ENCODE results near the gene LRRC9.
"Not testable (repeated sequence)": the region's sequence is repeated elsewhere in the genome, so short reads cannot be mapped to it uniquely, and the experiment has no call there.

The LRRC9 gene

DNA sequence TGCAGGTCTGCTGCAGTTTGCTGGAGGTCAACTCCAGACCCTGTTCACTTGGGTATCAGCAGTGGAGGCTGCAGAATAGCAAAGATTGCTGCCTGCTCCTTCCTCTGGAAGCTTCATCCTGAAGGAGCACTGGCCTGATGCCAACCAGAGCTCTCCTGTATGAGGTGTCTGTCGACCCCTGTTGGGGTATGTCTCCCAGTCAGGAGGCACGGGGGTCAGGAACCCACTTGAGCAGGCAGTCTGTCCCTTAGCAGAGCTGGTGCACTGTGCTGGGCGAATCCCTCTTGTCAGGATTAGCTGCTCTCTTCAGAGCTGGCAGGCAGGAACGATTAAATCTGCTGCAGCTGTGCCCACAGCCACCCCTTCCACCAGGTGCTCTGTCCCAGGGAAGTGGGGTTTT is 37.9 kb downstream of the LRRC9 start:
- DNase-seq (ENCODE audit: low read depth in 2 of 2), result not testable (repeated sequence)

DNA sequence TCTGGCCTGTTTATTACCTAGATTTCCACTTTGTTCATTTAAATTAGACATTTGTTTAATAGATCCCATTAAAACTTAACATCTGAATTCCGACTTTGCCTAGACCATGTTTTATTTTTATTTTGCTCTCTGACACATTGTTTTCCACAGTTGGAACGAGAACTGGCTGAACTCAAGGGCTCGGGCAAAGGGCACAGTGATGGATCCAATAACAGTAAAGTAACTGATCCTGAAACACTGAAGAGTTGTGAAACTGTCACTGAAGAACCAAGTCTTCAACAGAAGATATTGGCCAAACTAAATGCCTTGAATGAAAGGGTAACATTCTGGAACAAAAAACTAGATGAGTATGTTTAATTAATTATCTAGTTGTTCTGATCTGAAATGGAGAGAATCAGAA is 39.7 kb downstream of the LRRC9 start:
- no peak for DNase-seq (ENCODE audit: low read depth in 2 of 2)

DNA sequence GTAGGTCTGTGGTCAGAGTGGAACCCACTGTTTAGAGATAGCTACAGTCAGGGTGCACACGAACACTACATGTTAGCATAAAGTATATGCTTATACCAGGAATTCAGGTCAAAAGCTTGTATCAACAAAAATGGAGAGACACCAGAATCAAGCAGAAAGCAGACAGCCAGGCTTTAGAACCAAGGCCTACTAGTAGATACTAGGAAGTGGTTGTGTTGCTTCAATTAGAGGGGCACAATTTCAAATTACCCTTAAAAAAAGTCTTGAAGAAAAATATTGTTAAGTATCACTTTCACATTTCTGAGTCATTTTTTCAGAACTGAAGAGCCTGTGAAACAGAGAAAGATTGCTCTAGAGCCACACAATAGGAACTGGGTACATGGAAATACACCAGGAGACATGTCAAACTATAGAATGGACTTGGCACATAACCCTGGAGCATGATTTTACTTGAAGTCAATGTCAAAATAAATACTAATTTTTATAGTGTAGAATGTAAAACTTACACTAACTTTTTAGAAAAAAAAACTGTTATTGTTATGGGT is 41.6 kb downstream of the LRRC9 start:
- DNase-seq (ENCODE audit: low read depth in 2 of 2), result no peak

DNA sequence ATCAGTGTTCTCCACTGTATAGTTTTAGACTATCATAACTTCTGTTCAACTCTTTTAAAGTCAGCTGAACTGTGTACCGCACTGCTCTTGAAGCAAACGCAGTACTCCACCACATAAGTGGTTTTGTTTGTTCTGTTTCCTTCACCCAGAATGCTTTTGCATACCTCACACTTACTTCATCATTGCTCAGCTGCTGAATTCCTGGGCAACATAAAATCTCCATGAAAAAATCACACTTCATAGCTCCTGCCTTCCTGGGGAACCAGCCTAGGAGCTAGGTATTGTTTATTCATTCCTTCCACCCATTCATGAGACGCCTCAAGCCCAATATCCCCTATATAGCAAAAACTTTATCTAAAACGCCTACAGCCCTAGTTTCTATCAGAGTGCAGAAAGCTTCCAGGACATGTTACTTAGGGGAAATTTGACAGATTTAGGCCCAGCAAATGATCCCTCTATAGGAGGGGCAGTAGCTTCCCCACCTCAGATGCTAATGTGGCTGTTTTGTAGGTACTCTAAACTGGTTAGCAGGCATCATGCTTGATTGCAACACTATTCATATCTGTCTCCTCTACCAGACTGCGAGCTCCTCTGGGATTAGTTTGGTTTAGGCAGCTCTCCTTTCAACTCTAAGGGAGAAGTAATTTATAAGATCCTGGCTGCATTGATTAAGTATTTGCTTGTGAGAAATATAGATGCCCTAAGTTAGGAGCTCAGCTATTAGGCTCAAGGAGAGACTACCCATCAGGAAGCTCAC is 44.5 kb downstream of the LRRC9 start:
- DNase-seq (ENCODE audit: low read depth in 2 of 2), result no peak

DNA sequence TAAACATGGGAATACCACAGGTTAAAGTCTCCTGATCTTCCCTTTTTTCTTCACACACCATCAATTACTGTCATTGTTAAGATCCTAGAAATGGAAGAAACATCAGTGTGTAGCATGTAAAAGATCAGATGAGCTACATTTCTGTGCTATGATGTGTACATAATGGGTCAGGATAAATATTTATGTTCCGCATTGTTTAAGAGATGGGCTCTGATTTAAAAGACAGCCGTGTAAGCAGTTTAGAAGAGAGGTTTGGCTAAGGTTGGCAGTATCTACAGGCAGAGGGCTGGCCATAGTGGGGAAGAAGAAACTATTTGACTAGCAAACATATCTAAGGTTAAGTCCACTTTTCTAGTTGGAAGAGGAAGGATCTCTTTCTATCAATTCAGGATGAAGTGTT is 49.4 kb downstream of the LRRC9 start:
- no peak for DNase-seq (ENCODE audit: low read depth in 2 of 2)

DNA sequence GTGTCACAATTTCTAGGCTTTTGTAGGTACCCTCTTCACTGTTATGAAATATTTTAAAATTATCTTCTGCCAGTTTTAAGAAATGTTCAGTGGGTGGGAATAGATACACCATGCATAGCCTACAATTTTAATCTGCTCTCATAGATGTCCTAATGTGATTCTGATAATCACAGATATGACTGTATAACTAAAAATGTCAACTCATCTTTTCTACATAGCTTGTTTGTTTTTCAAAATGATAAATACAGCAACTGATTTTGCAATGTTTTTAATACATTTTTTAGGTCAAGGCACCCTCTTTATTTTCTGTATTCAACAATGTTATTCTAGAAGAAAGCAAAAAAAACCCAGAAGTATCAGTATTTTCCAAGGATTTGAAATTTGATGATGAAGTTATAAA is 61.6 kb downstream of the LRRC9 start:
- DNase-seq (ENCODE audit: low read depth in 2 of 2), result no peak

DNA sequence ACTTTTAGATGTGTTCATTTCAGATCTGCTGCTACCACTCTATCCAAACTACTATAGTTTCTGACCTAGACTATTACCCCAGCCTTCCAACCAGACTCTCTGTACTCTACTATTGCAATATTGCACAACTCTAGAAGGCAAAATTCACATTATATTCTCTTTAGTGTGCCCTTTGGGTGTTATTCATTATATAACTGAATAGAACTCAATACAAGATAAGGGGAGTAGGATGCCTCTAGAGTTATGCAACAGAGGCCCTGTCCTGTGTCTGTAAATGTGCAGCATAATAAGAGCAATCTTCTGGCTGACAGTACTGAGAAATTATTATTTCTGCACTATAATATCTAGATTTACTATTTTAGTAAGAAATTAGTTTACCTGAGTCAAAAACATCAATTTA is 63.1 kb downstream of the LRRC9 start:
- no peak for DNase-seq (ENCODE audit: low read depth in 2 of 2)

DNA sequence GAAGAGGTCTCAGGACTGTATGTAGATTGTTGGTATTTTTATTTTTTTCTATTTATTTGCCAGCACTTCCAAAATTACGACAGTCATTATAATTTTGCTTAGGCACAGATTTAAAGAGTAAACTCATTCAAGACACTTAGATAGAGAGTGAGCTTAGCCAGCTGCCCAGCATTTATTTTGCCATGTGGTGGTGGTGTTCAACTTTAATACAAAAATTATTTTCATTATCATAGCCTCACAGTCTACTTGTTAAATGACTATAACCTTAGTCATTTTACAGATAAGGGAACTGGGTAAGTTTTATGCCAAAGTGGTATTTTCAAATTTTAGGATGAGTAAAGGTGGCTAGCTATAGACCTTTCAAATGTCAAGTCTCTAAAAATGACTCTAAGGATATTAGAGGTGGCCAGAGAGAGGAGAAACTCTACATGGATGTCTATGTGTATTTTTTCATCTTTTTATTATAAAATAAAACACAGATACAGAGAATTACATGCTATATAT is 66.7 kb downstream of the LRRC9 start:
- DNase-seq (ENCODE audit: low read depth in 2 of 2), result no peak

DNA sequence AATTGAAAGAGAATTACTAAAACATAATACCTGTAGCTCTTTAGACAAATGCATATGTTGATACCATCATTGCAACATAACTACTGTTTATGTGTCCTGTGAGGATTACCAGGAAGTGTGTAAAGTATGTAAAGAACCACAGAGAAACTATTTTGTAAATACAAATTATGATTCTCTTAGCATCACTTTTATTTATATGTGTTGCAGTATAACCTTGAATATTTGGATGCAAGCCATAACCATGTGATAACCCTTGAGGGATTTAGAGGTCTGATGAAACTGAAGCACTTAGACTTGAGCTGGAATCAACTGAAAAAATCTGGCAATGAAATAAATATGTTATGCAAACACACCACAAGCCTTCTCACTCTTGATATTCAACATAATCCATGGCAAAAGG is 77.5 kb downstream of the LRRC9 start:
- peak; percentile 5 to 8 for DNase-seq (ENCODE audit: low read depth in 2 of 2)

DNA sequence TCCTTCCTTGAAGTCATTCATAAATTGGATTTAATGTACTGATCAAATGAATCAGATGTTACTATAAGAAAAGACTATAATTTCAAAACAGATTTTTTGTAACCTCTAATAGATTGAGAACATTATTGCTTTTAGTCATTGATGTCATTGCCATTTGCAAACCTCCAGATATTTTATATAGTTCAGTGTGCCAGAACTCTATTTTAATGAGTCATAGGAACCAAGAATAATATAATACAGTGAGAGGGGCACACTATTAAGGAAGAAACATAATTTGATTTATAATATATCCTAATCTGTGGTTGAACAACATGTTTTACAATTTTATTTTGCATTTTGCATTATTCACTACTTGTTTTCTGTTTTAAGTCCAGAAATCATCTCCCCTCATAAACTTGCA is 78.0 kb downstream of the LRRC9 start:
- no peak for DNase-seq (ENCODE audit: low read depth in 2 of 2)

DNA sequence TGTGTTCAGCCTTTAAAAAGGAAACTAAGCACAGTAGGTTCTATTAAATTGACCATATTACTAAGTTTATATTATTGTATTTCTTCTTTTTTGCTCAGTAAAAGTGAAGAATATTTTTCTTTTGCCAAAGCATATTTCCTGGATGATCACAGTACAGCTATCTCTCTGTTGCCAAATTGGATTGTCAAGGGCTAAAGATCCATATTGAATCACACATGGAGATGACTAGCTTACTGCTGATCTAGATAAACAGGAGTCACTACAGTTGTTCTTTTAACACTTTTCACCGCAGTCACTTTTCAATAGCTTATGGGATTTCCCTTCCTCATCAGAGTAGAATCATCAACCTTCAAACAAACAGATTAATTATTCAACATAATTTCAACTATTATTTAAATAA is 78.6 kb downstream of the LRRC9 start:
- DNase-seq (ENCODE audit: low read depth in 2 of 2), result no peak

DNA sequence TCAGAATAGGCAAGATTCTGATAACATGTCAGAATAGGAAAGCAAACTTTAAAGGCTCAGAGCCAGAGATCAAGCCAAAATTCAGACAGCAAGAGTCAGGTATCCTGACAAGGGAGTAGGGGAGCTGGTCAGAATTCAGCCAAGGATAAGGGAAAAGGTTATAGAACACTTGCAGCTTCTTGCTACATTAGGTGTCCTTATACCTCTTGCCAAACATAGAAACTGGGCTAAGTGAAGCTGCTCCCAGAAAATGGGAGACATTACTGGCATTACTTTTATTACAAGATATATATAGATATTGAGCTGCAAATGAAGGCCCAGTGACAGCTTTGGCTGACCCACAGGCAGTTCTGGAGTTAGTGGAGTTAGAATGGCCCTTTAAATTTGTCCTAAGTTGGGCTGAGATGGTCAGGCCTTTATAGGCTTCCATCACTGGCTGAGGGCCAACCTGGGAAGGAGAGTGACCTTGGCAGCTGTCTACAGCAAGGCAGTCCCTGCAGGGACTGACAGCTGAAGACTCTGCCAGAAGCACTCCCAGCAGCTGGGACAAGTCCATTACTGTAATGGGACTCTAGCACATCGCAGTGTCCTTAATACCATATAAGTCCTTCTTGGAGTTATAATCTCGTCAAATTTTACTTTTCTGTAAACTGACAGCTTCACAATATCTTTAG is 83.0 kb downstream of the LRRC9 start:
- no peak for DNase-seq (ENCODE audit: low read depth in 2 of 2)

DNA sequence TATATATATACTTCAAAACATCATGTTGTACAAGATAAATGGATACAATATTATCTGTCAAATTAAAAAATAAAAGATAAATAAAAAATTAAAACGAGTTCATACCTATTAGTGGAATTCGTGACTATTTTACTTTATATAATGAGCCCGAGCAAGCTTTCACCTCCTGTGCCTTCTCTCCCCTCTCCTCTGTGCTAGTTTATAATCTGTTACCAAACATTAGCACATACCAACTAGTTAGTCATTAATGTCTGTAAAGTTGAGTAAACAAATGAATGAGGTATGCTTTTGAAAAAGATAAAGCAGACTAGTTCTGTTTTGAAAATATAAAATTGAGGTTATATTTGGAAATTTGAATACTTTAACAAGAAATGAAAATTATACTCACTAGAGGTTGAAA is 84.0 kb downstream of the LRRC9 start:
- DNase-seq (ENCODE audit: low read depth in 2 of 2), result no peak

DNA sequence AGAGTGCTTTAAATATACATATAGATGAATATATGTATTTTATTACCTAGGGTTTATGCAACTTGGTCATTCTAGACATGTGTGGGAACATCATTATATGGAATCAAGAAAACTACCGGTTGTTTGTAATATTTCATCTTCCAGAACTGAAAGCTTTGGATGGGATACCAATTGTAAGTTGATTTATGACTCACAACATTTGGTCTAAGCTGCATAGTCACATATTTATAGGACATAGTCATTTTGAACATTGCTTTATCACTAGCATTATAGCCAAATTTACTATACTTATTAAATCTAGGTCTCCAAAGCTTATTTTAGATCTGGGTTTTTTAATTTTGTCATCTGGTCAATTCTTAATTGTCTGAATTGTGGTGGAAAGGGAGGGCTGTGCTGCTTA is 88.1 kb downstream of the LRRC9 start:
- no peak for DNase-seq (ENCODE audit: low read depth in 2 of 2)

DNA sequence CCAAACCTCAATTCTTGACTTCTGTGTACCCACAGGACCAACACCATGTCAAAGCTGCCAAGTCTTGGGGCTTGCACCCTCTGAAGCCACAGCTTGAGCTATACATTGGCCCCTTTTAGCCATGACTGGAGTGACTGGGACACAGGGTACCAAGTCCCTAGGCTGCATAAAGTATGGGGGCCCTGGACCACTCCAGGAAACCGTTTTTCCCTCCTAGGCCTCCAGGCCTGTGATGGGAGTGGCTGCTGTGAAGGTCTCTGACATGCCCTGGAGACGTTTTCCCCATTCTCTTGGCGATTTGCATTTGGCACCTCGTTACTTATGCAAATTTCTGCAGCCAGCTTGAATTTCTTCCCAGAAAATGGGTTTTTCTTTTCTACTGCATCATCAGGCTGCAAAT is 90.3 kb downstream of the LRRC9 start:
- not testable (repeated sequence) for DNase-seq (ENCODE audit: low read depth in 2 of 2)

DNA sequence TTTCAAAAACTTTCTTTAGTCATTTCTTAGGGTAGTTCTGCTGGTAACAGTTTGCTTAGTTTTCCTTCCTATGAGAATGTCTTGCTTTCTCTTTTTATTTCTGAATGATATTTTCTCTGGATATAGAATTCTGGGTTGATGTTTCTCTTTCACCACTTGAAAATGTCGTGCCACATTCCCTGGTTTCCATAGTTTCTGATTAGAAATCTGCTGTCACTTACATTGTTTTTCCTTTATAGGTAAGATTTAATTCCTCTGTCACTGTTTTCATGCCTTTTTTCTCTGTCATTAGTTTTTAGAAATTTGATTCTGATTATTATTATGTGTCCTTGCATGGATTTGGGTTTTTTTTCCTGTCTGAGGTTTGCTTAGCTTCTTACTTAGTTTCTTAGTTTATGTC is 94.5 kb downstream of the LRRC9 start:
- no peak for DNase-seq (ENCODE audit: low read depth in 2 of 2)

DNA sequence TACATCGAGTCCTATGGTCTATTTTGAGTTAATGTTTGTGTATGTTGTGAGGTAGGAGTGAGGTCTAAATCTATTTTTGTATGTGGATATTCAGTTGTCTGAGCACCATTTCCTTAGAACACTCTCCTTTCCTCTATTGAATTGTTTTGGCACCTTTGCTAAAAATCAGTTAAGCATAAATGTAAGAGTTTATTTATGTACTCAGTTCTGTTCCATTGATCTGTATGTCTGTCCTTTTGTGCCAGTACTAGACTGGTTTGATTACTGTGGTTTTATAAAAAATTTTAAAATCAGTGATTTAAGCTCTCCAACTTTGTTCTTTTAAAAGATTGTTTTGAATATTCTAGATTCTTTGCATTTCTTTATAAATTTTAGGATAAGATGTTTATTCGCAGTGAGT is 101.7 kb downstream of the LRRC9 start:
- DNase-seq (ENCODE audit: low read depth in 2 of 2), result no peak

DNA sequence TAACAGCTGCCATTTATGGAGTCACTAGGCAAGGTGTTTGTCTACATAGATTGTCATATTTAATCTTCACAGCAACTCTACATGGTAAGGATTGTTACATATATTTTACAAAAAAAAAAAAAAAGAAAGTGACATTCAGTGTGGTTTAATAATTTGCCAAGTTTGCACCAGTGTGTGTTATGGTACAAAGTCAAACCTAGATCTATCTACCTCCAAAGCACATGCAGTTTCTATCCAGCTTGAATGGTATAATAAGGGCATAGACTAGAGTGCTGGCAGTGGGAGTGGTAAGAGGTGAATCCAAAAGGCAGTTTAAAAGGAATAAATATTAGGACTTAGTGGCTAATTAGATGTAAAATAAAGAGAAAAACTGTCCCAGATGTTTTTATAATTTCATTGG is 105.6 kb downstream of the LRRC9 start:
- no peak for DNase-seq (ENCODE audit: low read depth in 2 of 2)

DNA sequence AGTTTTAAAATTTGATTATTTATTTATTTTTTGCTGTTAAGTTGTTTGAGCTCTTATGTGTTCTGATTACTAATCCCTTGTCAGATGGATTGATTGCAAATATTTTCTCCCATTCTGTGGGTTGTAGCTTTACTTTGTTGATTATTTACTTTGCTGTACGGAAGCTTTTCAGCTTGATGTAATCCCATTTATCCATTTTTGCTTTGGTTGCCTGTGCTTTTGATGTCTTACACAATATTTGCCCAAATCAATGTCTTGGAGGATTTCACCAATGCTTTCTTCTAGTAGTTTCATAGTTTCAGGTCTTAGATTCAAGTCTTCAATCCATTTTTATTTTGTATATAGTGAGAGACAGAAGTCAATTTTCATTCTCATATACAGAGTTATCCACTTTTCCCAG is 115.2 kb downstream of the LRRC9 start:
- no peak for DNase-seq (ENCODE audit: low read depth in 2 of 2)

DNA sequence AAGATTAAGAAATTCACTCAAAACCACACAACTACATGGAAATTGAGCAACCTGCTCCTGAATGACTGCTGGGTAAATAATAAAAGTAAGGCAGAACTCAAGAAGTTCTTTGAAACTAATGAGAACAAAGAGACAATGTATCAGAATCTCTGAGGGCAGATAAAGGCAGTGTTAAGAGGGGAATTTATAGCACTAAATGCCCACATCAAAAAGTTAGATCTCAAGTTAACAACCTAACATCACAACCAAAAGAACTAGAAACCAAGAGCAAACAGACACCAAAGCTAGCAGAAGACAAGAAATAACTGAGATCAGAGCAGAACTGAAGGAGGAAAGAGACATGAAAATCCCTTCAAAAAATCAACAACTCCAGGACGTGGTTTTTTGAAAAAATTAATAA is 128.0 kb downstream of the LRRC9 start:
- DNase-seq (ENCODE audit: low read depth in 2 of 2), result not testable (repeated sequence)

DNA sequence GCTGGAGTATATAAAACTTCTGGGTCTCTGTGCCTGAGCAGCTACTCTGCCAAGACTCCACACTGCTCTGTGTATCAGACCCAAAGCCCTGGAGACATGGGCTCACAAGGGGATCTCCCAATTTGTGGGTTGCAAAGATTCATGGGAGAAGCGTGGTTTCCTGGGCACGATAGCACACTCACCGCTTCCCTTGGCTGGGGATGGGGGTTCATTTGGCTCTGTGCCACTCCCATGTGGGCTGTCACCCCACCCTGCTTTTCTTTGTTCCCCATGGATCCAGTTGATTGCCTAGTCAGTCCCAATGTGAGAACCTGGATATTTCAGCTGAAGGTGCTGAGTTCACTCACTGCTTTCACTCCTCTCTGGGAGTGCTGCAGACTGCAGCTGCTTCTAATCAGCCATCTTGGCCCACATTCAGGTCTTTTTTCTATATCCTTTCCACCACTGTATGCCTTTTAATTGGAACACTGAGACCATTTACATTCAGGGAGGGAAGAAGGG is 131.8 kb downstream of the LRRC9 start:
- DNase-seq (ENCODE audit: low read depth in 2 of 2), result peak; percentile 39 to 48

DNA sequence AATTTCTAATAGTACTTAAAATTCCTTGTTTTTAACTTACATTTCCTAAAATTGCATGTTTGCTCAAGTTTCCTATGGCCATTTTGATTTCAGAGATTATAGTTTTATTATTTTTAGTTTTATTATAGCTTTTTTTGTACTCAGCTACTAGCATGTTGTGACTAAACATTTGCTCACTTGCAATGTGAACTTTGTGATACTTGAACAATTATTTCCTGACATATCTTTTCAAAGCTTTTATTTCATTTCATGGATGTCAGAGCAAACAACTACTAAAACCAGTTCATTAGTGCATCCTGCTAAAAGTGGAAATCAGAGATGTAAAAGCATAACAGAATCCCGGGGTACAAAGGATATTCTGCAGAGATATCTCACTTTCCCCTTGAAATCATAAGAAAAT is 138.1 kb downstream of the LRRC9 start:
- no peak for DNase-seq (ENCODE audit: low read depth in 2 of 2)

DNA sequence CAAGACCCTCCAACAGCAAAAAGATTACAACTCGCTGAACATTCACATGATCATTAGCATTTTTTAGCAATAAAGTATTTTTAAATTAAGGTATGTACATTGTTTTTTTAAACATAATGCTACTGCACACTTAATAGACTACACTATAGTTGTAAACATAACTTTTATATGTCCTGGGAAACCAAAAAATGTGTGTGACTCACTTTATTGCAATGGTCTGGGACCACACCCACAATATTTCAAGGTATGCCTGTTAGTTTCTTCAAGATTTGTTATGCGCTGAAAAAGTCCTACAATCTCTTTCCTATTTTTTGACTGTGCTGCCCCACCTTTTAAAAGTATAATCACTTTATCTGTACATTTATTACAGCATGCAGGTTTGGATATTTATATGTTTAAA is 141.4 kb downstream of the LRRC9 start:
- no peak for DNase-seq (ENCODE audit: low read depth in 2 of 2)

All from fibroblast of skin of left biceps (primary cell).